GM18511 (cell line): ENCODE data around the gene PPP1R27.

ENCODE experiments used
- ATAC-seq: cut with Tn5 transposase; IDR thresholded peaks from one replicate; pipeline ENCODE4 v1.9.1; 2021; ENCODE audit warnings: mild to moderate bottlenecking, moderate library complexity; ENCODE audit not compliant: unreplicated experiment

The PPP1R27 gene

DNA sequence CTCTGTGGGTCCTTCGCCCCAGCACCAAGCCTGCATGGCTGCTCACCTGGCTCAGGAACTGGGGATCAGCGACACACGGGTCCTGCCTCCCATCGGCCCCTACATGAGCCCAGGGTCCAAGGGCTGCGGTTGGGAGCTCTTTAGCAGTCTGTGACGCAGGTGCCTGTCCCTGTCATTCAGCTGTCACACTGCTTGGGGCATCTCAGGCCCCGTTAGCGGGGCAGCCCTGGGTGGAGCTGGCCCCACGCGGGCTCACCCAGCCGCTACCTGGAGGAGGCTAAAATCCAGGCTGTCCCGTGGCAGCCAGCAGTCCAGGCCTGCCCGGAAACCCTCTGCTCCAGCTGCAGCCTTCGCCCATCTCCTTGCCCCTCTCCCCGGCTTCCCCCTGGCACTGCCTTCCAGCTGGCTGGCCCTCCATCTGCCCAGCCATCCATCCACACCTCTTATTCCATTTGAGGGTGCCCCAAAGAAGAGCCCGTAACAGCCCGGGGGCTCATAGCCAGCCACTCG is 27.6 kb downstream of the PPP1R27 start:
- no peak for ATAC-seq

DNA sequence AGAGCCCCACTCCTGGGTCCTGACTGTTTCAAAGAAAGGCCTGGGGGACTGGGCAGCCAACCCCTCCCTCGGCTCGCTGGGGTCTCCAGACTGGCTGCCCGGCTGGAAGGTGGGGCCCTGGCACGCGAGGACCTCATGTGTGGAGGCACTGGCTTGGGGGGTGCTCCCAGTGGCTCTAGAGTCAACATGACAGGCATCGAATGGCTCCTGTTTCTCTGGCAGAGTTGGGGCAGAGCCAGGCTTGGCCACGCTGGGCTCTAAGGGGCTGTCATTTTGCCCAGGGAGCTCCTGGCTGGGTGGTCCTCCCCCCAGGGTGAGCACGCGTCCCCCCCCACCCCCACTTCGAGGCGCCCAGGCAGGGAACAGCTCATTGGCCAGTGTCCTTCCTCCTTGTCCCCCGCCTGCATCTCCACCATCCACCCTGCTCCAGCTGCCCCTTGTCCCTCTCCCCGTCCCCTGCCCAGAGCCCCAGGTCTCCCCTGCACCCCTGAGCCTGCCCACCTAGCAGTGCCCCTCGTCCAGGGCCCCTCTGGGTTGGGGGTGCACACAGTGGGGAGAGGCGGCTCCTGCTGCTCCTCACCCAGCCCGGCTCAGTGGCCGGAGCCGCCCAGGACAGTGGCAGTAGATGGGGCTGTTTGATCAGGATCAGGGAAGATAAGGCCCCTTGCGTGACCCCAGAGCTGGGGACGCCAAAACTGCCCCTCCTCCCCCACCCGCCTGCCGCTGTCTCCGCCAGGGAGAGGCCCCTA is 28.2 kb downstream of the PPP1R27 start:
- ATAC-seq, result no peak

DNA sequence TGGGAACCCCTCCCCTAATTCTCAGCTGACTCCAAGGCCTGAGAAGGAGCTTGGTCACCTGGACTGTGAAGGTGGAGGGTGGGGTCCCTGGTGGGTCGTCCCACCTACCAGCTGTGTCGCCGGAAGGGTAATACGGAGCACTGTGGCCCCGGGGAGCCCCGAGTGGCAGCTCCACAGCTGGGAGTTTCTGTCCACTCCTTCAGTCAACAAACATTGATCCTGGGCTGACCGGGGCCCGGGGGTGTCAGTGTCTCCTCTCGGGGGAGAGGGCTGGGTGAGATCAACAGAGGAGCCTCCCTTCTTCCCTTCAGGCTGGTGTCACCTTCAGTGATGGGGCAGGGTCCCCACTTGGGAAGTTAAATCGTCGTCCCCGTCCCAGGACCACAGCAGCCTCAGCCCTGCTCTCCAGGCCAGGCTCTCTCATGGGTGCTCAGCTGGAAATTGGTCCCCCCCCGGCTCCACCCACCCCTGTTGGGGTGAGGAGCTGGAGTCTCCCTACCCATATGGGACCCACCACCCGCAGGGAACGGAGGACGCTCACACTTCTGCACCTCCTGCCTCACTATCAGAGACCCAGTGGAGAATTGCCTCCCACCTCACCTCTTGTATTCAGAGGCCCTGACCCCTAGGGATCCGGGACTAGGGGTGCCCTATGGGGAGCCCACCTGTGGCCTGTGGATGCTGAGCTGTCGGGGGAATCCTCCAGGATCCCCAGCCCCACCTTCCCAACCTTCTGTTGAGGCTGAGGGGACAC is 29.0 kb downstream of the PPP1R27 start:
- ATAC-seq, result no peak

DNA sequence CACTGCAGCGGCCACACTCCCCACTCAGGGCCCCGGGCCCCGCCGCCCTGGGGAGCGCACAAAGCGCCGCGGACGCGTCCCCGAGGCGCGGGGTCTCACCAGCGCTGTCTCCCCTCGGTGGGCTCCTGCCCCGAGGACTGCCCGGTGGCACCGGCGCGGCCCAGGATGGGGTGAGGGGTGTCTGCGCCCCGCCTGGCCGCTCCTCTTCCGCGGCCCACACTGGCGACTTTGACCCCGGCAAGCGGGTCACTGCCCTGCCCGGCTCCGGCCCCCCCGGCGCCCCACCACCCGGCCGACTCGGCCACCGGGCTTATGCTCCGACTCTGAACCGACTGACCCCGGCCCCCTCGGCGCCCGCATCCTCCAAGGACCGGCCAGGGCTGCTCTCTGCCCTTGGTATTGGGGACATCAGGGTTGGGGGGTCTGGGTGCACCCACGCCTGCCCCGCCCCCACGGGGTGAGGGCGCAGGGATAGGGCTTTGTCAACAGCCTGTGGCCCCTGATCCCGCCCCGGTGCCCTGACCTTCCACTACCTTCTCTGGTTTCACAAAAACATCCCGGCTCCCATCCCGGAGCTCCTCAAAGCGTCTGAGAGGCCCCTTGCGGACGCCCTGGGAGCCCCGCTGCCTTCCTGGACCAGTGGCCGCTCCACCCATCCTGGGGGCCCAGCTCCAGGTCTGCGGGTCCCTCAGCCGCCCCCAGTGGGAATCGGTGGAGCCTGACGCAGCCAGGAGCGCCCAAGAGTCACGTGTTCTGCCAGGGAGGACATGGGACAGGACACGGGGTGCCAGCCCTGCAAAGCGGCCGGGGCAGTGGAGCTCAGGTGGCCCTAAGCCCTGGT is 30.1 kb downstream of the PPP1R27 start:
- no peak for ATAC-seq

DNA sequence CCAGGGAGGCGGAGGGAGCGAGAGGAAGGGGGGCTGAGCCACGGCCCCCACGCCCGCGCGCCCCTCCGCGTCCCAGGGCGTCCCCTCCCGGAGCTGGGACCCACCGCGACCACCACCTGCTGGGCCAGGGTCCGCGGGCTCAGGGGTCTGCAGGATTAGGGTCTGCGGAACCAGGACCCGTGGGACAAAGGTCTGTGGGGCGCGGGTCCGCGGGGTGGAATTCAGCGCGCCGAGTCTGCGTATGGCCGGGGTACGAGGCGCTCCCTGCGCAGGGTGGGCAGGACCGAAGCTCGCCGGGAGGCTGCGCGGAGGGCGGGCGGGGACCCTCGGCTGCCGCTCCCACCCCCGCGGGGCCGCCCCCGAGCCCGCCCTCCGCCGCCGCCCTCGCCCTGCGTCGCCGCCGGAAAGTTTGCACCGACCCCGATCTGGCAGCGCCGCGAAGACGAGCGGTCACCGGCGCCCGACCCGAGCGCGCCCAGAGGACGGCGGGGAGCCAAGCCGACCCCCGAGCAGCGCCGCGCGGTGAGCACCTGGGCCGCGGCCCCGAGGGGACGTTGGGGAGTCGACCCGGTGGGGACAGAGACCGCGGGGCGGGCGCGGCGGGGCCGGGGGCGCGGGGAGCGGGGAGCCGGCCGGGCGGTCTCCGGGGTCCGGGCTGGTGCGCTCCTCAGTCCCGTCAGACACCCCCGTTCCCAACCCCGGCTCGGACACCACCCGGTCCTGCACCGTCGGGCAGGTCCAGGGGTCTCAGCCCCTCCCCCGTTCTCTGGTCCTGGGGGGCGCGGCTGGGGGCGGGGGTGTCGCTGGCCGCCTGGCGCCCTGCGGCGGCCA is 30.9 kb downstream of the PPP1R27 start, which contains the start of gene GCGR:
Gene GCGR, plus strand, starts transcription at position 423 of the 831 bp plus-strand sequence. CDS start 4,869 bp downstream, outside the sequence.
- no peak for ATAC-seq

DNA sequence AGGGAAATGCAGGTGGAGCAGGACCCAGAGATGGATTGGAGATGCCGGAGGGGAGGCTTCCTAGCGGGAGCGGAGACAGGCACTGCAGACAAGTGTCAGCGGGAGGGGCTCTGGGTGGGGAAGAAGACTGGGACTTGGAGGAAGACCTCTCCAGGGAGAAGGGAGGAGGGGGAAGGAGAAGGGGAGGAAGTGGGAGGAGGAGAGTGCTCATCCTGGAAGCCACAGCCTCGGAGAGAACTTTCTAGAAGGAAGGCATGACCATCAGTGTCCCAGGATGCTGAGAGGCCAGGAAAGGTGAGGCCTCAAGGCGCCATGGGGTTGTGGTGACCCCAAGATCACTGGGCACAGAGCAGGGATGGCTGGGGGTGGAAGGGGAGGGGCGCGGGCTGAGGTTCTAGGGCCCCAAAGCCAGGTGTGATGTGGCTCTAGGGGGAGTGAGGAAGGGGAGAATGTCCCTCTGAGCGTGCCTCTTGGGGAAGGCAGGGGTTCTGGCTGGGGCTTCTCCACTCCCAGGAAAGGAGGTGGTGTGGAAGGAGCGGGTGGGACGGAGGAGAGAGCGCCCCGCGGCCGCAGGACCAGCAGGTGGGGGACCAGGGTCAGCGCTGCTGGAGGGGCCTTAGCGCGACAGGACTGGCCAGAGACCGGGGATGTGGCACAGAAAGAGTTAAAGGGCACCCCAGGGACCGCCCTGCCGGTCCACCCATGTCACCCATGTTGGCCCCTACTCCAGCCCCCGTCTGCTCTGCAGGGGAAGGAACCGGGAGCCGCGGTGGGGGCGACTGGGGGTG is 31.8 kb downstream of the PPP1R27 start:
- no peak for ATAC-seq

DNA sequence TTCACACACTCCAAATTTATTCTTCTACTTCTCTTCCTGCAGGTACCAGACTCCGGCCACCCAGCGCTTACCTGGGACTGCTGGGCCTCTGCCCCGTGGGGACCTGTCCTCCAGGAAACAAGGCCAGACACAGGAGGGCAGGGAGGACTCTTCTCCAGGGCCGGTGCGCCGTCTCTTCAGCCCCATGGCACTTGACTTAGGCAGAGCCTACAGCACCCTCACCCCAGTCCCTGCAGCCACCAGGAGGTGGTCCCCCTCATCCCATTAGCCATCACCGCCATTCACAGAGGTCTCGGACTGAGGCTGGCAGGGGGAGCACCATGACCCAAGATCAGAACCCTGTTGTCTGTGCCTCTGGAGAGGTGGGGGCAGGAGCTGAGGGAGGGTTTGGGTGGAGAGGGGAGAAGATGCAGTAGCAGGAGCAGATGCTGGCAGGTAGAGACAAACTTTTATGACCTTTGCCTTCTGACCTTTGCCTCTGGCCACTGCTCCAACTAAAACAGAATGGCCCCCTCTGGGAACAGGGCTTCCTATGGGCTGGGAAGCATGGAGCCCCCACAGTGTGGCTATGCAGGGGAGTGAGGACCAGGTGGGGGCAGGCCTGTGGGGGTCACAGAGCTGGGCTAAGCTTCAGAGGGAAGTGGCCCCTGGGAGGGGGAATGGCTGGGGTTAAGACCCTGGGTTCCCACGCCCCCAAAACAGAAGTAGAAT is 32.6 kb downstream of the PPP1R27 start:
- no peak for ATAC-seq

DNA sequence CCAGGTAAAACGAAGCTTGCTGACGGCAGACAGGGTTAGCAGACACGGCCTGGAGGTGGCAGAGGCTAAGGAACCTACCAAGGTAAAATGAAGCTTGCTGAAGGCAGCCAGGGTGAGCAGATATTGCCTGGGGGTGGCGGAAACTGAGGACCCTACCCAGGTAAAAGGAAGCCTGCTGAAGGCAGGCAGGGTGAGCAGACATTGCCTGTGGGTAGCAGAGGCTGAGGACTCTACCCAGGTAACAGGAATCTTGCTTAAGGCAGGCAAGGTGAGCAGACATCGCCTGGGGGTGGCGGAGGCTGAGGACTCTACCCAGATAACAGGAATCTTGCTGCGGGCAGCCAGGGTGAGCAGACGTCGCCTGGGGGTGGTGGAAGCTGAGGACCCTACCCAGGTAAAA is 33.5 kb downstream of the PPP1R27 start:
- no peak for ATAC-seq

DNA sequence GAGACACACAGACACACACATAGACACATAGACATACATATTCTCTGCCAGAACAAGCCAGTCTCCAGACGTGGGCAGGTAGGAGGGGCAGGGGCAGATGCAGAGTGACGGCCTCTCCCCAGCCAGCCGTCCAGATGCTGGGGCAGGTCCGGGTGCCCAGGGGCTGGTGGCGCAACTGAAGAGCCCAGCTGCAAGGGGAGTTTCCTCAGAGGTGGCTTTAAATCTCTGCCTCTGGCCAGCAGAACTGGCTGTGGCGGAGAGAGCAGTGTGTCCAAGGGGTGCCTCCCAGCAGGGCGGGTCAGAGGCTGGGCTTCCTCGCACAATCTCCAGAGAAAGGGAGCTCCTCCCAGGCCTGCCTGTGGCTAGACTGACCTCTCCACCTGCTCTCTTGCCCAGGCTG is 40.3 kb downstream of the PPP1R27 start:
- ATAC-seq, result no peak

DNA sequence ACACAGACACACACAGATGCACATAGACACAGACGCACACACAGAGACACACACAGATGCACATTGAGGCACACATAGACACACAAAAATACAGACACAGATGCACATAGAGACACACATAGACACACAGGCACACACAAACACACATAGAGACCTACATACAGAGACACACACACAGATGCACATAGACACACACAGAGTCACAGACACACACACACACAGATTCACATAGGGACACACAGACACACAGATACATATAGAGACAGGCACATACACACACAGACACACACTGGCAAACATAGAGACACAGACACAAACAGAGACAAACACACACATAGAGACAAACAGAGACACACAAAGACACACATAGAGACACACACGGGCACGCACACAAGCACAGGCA is 40.8 kb downstream of the PPP1R27 start:
- ATAC-seq, result no peak

DNA sequence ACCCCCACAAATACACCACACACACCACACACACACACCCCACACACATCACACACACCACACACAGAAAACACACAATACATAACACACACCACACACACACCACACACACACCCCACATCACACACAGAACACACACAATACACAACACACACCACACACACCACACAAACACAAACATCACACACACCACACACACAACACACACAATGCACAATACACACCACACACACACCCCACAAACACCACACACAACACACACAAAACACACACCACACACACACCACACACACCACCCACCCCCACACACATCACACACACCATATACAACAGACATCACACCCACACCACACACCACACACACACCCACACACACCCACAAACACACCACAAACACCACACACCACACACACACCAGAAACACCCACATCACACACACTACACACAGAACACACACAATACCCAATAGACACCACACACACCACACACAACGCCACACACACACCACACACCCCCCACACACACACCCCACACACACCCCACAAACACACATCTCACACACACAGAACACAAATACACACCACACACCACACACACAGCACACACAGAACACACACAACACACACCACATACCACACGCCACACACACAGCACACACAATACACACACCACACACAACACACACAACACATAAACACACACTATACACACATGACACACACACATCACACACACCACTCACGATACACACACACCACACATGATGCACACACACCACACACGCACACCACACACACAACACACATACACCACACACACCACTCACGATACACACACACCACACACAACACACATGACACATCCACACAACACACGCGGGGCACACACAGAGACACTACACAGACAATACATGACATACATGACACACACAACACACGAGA is 41.9 kb downstream of the PPP1R27 start:
- ATAC-seq, result no peak
